ENCODE data around the gene MYCT1.
"Not testable (repeated sequence)": the region's sequence is repeated elsewhere in the genome, so short reads cannot be mapped to it uniquely, and the experiment has no call there.

The MYCT1 gene

GRCh38 chr6:152673236-152673635, 24.5 kb upstream of the MYCT1 start:
- Histone ChIP-seq H3K27me3 (no peaks in the 10 kb centered on the region), H3K9me3 (no peaks in the 10 kb centered on the region), H3K4me1 (peaks cover 12% of the 10 kb centered on the region), H3K36me3 (no peaks in the 10 kb centered on the region), H3K4me3 (ENCODE audit: low read depth, low read length) (no peak overlapping the region)
- no peak for DNase-seq
- no peak for TF ChIP-seq CTCF (IDR thresholded peaks at IDR 0.05; ENCODE audit: low read depth, low read length)

GRCh38 chr6:152680151-152680550, 17.5 kb upstream of the MYCT1 start:
- DNase-seq, result no peak
- no peak for TF ChIP-seq CTCF (IDR thresholded peaks at IDR 0.05; ENCODE audit: low read depth, low read length)
- Histone ChIP-seq H3K4me3 (ENCODE audit: low read depth, low read length) (no peak overlapping the region), H3K27me3 (no peaks in the 10 kb centered on the region; the same call in 1 of the 2 replicates), H3K36me3 (no peaks in the 10 kb centered on the region), H3K9me3 (no peaks in the 10 kb centered on the region), H3K4me1 (no peaks in the 10 kb centered on the region)

GRCh38 chr6:152680879-152681517, 16.7 kb upstream of the MYCT1 start:
- Histone ChIP-seq H3K27me3 (no peaks in the 10 kb centered on the region; the same call in 1 of the 2 replicates), H3K9me3 (no peaks in the 10 kb centered on the region), H3K4me1 (no peaks in the 10 kb centered on the region), H3K4me3 (ENCODE audit: low read depth, low read length) (no peak overlapping the region), H3K36me3 (no peaks in the 10 kb centered on the region)
- DNase-seq, result no peak
- no peak for TF ChIP-seq CTCF (IDR thresholded peaks at IDR 0.05; ENCODE audit: low read depth, low read length)

- no peak for TF ChIP-seq CTCF (IDR thresholded peaks at IDR 0.05; ENCODE audit: low read depth, low read length)
- no peak overlapping the region for H3K4me3 ChIP-seq (ENCODE audit: low read depth, low read length)
- DNase-seq, result no peak
Measured at GRCh38 chr6:152682141-152682540, 15.6 kb upstream of the MYCT1 start.

GRCh38 chr6:152682935-152683334, 14.8 kb upstream of the MYCT1 start:
- not testable (repeated sequence) for DNase-seq; H3K4me1 ChIP-seq; H3K4me3 ChIP-seq (ENCODE audit: low read depth, low read length); H3K9me3 ChIP-seq; H3K36me3 ChIP-seq; H3K27me3 ChIP-seq

More at GRCh38 chr6:152682141-152682540, 15.6 kb upstream of the MYCT1 start:
- no peaks in the 10 kb centered on the region for H3K36me3 ChIP-seq
- H3K27me3 ChIP-seq, result no peaks in the 10 kb centered on the region; the same call in 1 of the 2 replicates
- no peaks in the 10 kb centered on the region for H3K9me3 ChIP-seq
- no peaks in the 10 kb centered on the region for H3K4me1 ChIP-seq

- no peaks in the 10 kb centered on the region; the same call in 1 of the 2 replicates for H3K27me3 ChIP-seq
- no peaks in the 10 kb centered on the region for H3K36me3 ChIP-seq
- no peak for TF ChIP-seq CTCF (IDR thresholded peaks at IDR 0.05; ENCODE audit: low read depth, low read length)
- DNase-seq, result no peak
- no peaks in the 10 kb centered on the region for H3K4me1 ChIP-seq
- no peak overlapping the region for H3K4me3 ChIP-seq (ENCODE audit: low read depth, low read length)
- H3K9me3 ChIP-seq, result no peaks in the 10 kb centered on the region
Measured at GRCh38 chr6:152685819-152686218, 11.9 kb upstream of the MYCT1 start.

Data from BE2C (cell line).